ENCODE data around the gene MAD1L1. TPM values are rescaled to one million over a fixed set of nuclear protein-coding genes. Genes with fewer than 3 reads are reported as not detected.
"Not testable (repeated sequence)": the region's sequence is repeated elsewhere in the genome, so short reads cannot be mapped to it uniquely, and the experiment has no call there.

MAD1L1 gene
- total RNA-seq, 1 experiment from 2014 or later: 163 TPM

DNA sequence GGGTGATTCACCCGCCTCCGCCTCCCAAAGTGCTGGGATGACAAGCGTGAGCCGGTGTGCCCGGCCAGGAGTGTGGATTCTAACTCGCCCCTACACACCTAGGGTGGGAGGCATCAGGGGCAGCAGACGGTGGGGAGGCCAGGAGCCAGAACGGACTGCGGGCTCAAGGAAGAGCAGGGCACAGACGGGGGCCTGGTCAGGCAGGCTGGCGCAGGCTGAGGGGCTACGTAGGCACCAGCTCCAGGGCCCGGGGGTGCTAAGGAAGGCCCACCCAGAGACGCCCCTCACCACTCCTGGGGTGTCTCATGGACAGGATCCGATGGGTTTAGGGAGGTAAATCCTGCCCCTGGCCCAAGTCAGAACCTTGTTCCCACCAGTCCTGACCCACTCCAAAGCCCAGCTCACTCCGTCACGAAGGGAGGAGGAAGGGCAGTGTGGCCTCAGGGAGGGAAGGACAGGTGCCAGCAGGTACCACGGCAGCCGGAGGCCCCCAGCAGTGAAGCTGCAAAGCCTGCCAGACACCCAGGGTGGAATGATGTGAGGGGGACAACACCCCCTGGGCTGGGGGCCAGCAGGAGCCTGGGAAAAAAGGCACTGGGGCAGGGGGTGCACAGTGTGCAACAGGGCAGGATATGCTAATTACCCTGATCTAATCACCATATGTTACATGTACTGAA lies 251.4 kb downstream of the MAD1L1 start:
- no peak for DNase-seq (ENCODE audit: low spot score)
- in situ Hi-C loops (cut with HindIII; ENCODE audit: low sequenced_read_pairs): no loop called here

DNA sequence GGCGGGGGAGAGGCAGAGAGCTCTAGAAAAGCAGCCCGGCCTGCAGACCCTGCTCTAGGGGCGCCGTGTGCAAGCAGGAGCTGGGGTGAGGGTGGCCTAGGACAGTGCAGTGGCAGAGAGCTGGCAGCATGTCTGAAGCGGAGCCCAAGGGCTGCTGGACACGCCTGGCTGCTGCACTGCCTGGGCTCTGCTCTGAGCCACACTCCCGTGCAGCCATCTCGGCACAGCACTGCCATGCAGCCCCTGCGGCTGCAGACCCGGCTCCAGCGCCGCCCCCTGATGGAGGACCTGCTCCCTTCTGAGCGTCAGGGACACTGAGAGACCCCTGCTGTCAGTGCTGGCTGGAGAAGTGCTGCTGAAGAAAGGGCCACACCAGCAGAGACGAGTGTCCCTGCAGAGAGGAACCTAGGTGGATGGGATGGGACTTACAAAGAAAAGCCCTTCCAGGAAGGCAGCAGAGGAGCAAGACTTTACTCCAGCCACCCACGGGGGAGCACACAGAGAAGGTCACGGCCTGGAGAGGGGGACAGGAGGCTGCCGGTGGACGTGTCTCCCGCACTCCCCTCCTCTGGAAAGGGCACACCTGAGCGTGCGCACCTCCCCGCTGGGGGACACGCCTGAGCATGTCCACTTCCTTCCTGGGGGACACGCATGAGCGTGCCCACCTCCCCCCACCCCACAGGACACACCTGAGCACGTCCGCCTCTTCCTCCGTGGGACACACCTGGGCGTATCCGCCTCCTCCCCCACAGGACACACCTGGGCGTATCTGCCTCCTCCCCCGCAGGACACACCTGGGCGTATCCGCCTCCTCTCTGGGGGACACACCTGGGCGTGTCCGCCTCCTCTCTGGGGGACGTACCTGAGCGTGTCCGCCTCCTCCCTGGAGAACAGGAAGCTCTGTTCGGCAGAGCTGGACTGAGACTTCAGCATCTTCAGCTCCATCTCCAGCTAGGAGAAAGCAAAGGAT lies 252.9 kb downstream of the MAD1L1 start:
- in situ Hi-C loops (cut with HindIII; ENCODE audit: low sequenced_read_pairs): no loop called here
- DNase-seq (ENCODE audit: low spot score): no peak

DNA sequence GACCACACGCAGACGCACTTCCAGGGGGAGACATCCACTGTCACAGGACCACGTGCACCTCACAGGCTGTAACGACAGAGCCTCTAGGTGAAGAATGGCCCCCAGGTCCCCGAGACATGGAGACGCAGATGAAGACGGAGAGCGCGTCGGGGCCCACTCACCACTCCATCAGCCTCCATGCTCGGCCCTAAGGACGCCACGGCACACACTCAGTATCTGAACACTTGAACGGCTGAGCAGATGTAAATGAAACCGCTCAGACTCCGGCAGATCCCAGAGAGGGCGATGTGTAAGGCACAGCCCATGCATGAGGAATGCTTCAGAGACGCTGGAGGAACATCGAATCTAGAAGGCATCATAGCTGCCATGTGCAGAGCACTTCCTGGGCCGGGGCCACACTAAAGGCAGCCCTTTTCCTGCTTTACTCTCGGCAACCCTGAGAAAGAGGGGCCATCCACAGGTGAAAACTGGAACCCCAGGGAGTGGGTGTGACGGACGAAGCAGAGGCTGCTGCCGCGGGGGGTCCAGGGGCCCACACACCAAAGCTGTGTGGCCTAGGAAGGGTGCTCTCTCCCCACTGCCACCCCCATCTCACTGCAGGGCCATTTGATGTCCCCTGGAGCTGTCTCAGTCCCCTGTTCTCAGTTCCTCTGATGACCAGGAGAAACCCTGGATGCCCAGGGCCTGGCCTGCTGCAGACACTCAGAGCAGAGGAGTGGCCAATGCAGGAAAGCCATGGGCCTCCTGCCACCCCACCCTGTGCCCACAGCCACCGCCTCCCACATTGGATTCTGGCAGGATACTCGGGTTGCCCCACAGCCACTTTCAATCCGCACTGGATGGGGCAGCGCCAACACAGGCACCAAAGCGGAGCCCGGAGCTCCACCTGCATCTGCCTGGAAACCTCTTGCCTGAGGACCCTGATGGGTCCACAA lies 253.8 kb downstream of the MAD1L1 start:
- in situ Hi-C loops (cut with HindIII; ENCODE audit: low sequenced_read_pairs): no loop called here
- no peak for DNase-seq (ENCODE audit: low spot score)

DNA sequence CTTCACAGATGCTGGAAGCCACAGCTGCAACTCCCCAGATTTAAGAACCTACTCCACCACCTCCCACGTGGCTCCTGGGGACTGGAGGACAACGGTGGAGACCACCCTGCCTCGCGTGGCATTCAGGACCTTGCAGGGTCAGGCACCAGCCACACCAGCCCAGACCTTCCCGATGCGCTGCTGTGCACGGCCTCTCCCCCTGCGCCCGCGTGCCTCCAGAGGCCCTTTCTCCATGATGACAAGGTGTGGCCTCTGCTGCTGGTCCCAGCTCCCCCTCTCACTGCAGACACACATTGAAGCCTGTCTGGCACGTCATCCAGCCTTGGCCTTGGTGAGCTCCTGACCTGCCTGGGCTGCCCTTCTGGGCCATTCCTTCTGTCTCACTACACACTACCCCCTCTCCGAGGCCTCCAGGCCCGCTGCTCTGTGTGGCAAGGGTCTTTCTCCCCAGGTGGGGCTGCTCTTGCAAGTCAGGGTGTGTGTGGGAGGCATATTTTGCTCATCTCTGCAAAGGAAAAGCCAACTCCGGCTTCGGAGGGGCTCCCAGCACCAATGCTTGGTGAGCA lies 254.8 kb downstream of the MAD1L1 start:
- no peak for DNase-seq (ENCODE audit: low spot score)
- in situ Hi-C loops (cut with HindIII; ENCODE audit: low sequenced_read_pairs): no loop called here

DNA sequence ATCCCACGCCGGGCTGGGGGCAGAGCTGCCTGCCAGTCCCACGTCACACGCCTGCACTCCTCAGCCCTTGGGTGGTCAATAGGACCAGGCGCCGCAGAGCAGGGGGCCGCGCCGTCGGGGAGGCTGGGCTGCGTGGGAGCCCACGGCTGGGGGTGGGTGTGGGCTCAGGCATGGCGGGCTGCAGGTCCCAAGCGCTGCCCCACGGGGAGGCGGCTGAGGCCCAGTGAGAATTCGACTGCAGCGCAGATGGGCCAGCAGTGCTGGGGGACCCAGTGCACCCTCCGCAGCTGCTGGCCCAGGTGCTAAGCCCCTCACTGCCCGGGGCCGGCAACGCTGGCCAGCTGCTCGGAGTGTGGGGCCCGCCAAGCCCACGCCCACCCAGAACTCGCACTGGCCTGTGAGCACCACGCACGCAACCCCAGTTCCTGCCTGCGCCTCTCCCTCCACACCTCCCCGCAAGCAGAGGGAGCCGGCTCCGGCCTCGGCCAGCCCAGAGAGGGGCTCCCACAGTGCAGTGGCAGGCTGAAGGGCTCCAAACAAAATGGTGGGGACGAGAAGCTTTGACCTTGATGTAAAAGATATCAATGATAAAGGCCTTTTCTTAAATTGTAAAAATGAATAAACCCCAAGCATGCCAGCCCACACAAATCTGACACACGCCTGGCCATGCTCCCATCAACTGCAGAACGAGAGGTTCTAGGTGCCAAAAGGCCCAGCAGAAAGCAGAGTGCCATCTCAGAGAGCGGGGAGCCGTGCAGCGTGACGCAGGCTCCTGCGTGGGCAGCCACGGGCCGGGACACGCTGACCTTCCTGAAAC lies 255.5 kb downstream of the MAD1L1 start:
- no peak for DNase-seq (ENCODE audit: low spot score)
- in situ Hi-C loops (cut with HindIII; ENCODE audit: low sequenced_read_pairs): no loop called here

DNA sequence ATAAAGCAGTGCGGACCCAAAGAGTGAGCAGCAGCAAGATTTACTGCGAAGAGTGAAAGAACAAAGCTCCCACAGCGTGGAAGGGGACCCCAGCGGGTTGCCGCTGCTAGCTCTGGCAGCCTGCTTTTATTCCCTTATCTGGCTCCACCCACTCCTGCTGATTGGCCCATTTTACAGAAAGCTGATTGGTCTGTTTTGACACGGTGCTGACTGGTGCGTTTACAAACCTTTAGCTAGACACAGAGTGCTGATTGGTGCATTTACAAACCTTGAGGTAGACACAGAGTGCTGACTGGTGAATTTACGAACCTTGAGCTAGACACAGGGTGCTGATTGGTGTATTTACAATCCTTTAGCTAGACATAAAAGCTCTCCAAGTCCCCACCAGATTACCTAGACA lies 256.2 kb downstream of the MAD1L1 start:
- in situ Hi-C loops (cut with HindIII; ENCODE audit: low sequenced_read_pairs); DNase-seq (ENCODE audit: low spot score): not testable (repeated sequence)

DNA sequence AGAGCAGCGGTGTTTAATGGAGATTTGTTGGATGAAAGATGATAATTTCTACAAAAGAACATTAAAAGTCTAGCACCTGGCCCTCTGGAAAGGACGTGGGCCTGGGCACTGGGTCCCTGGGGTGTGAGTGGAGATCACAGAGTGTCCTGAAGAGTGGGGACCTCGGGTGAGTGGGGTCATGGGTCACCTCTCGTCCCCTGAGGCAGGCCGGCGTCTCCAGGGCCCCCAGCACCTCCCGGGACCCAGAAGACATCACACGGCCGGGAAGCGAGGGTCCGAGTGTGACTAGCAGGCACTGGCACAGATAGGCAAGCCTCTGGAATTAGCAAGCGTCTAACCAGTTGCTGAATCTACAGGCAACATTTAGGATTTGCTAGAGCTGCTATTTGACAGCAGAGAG lies 257.2 kb downstream of the MAD1L1 start:
- in situ Hi-C loops (cut with HindIII; ENCODE audit: low sequenced_read_pairs): no loop called here

DNA sequence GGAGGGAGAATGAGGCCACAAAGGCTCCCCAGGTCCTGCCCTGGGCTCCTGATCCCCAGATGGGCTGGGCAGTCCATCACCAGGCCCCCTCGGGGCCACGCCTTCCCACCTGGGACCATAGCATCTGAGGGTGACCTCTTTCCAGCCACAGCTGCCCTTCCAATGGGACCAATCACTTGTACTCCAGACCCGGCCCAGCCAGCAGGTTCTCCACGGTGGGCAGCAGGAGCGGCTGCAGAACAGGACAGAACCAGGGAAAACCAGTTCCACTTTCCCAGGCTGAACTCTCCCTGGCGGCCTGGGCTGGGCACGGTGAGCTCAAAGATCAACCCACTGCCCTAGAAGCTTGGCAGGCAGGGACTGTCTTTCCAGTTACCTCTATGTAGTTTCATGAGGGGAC lies 257.6 kb downstream of the MAD1L1 start:
- in situ Hi-C loops (cut with HindIII; ENCODE audit: low sequenced_read_pairs): no loop called here

More for the DNA sequence above, 257.2 kb downstream of the MAD1L1 start:
- DNase-seq (ENCODE audit: low spot score): no peak

DNA sequence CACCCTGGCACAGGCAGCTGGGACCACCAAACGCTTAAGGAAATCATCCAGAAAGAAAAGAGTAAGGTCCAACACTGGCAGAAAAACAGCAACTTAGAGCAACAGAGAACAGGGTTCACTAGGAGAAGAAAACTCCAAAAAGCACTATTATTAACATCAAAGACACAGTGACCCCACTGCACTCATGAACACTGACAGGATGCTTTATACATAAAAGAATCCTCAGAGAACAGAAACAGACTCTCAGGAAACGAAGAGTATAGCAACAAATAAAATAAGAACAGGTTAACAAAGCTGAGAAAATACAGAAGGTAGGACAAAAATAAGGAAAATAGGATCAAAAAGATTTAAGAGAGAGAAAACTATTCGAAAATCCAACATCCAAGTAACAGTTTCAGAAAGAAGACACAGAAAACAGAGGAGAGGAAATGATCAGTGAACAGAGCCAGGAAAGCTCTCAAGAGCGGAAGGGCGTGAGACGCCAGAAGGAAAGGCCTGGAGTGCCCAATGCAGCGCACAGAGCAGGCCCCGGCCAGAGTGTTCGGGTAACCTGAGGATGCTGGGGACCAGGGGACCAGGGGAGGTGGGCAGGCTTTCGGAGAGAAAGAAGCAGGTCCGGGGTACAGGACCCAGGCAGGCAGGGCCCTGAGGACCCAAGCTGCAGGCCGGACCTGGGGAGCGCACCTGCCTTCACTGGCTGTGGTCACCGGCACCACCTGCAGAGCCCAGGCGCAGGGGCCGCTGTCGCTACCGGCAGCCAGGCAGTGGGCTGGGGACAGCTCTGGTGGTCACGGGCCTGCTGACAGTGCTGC lies 258.2 kb downstream of the MAD1L1 start:
- in situ Hi-C loops (cut with HindIII; ENCODE audit: low sequenced_read_pairs): no loop called here
- peak; percentile 14 for DNase-seq (ENCODE audit: low spot score)

More for the DNA sequence above, 257.6 kb downstream of the MAD1L1 start:
- no peak for DNase-seq (ENCODE audit: low spot score)

DNA sequence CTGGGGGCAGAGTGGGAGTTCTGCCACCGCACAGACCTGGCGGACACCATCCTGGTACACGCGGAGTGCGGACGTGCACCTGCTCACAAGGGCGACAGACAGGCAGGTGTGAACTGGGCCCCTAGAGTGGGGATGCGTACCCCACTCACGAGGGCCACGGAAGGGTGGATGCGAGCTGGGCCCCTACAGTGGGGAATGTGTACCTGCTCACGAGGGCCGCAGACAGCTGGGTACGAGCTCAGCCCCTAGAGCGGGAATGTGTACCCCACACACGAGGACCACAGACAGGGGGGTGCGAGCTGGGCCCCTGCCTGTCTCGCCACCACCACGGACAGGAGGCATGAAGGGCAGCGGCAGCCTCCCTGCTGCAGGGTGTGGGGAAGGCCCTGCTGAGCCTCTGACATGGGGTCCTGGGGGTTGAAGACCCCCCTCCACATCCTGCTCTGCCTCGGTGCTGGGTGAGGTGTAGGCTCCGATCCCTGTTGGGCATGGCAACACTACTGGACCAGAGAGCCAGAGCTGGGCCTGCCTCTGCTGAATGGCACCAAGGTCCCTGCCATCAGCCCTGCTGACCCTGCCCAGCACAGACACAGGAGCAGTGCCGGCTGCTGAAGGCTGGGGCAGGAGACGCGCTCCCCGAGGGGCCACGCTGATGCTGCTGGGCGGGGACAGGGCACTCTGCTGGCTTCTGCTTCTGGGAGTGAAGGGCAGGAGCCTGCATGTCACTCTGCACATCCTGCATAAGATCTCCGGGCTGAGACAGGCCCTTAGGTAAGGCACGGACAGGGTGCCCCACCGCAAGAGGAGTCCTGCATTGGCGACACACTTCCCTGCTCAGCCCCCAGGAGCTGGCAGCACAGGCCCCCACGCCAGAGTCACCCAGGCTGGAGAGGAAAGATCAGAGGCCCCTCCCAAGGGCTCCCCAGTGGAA lies 259.2 kb downstream of the MAD1L1 start:
- no peak for DNase-seq (ENCODE audit: low spot score)
- in situ Hi-C loops (cut with HindIII; ENCODE audit: low sequenced_read_pairs): no loop called here

DNA sequence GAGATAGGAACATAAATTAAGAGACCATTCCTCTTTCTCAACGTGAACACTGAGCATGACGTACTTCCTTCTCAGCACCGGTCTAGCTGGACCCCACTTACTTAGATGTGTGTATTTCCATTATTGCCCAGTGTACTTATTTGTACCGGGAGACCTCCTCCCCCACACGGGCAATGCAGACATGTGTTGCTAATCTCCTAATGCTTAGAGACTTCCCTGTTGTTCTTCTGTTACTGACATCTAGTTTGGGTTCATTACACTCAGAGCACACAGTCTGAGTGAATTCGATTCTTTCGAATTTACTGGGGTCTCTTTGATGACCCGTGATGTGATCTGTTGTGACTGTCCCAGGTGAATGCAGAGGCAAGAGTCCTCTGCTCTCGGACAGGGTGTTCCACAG lies 260.0 kb downstream of the MAD1L1 start:
- DNase-seq (ENCODE audit: low spot score): no peak
- in situ Hi-C loops (cut with HindIII; ENCODE audit: low sequenced_read_pairs): no loop called here

DNA sequence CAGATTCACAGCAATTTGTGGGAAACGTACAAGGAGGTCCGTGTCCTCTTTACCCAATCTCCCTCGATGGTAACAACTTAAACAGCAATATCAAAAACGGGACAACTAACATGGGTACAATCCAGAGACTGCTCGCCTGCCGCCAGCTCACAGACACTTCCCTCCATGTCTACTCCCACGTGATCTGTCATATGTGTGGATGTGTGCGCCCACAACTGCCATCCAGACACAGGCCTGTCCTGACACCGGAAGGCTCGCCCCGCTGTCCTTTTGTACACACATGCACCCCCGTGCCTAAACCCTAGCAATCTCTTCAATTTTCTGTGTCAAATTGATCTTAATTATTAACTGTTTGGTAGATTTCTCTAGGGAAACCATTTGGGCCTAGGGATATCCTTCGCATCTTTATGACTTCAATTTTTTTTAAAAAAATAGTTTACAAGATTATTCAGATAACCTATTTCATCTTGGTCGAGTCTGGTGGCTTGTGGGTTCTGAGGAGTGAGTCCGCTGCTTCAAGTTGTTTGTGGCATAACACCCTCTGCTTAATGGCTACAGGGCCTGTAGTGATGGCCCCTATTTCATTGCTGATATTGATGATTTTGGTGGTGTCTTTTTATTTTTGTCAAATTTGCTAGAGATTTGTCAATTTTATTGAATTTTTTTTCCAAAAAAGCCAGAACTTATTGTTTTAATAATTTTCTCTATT lies 260.6 kb downstream of the MAD1L1 start:
- in situ Hi-C loops (cut with HindIII; ENCODE audit: low sequenced_read_pairs): no loop called here
- no peak for DNase-seq (ENCODE audit: low spot score)

DNA sequence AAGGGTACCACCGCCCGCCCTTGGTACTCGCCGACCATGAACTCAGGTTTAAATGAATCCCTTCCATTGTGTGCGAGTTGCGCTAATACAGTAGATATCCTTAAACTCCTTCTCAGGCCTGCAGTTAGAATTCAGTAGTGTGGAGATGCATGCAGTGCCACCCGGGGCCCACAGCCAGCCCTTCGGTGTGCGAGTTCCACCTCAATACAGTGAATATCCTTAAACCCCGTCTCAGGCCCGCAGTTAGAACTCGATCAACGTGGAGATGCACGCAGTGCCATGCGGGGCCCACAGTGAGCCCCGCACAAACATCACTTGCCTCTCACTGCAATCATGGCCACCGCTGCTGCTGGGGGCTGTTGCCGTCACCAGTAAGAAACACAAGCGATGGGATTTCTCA lies 261.9 kb downstream of the MAD1L1 start:
- no peak for DNase-seq (ENCODE audit: low spot score)
- in situ Hi-C loops (cut with HindIII; ENCODE audit: low sequenced_read_pairs): no loop called here

DNA sequence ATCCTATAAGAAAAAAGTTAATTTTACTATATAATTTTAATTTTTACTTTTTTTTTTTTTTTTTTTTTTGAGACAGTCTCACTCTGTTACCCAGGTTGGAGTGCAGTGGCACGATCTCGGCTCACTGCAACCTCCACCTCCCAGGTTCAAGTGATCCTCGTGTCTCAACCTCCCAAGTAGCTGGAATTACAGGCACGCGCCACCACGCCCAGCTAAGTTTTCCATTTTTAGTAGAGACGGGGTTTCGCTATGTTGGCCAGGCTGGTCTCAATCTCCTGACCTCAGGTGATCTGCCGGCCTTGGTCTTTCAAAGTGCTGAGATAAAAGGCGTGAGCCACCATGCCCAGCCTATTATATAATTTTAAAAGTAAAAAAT lies 262.5 kb downstream of the MAD1L1 start:
- in situ Hi-C loops (cut with HindIII; ENCODE audit: low sequenced_read_pairs); DNase-seq (ENCODE audit: low spot score): not testable (repeated sequence)

DNA sequence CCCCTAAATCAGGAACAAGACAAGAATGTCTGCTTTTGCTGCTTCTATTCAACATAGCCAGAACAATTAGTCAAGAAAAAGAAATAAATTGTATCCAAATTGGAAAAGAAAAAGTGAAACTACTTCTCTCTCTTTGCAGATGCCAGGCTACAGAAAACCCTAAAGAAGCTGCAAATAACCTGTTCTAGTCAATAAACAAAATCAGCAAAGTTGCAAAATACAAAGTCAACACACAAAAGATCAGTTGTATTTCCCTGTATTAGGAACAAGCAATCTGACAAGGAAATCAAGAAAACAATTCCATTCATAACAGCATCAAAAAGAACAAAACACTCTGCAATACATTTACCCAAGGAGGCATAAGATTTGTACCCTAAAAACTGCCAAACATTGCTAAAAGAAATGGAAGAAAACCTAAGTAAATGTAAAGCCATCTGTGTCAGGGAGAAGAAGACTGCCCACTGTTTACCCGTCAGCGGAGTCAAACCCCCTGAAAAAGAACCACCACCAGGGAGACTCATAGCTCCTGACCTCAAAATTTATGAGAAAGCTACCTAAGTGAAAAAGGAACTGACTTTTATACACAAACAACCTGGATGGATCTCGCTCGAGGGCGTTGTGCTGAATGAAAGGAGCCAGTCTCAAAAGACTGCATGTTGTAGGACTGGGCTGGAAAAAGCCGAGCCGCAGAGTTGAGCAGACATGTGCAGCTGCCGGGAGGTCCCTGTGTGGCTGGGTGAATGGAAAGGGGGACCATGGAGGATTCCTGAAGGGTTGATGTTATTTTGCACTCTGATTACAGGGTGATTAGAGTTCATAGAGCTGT lies 263.1 kb downstream of the MAD1L1 start:
- in situ Hi-C loops (cut with HindIII; ENCODE audit: low sequenced_read_pairs): no loop called here
- DNase-seq (ENCODE audit: low spot score): no peak

All from G401 (cell line).